VCaP (cell line): ENCODE results near the gene TMBIM1.

Experiments used
- H3K27ac ChIP-seq: fragments of 450-650 bp; 2 replicates; pipeline ENCODE4 v1.5.1; 2017
- TF ChIP-seq, protein P1 (sequence below): fragments of 450-650 bp; conservative IDR thresholded peaks from 2 replicates; pipeline ENCODE4 v1.5.1; 2017; ENCODE audit warnings: mild to moderate bottlenecking, moderate library complexity

The TMBIM1 gene

DNA sequence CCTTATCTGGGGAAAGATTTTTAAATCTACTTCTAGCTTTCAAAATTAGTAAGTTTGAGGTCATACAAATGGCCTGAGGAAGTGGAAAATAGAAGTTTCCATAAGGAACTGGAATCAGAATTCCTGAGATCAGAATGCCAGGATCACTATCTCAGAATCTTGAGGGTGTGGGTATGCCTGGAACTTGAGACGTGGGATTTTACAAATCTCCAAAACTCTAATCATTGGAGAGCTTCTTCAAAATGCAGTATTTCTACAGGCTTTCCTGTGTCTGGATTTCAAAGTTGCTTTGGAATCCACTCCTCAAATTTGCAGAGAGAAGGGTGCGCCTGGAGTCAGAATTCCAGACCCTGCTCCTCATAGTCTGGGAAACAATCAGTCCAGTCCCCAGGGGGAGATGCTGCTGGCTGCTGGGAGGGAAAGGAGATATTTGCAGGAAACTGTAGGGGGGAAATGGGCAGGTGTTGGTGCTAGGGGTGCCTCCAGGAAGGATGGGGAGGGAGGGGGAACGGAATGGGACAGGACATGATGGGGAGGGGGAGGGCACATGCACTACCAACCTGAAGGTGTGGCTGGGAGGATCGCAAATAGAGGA lies 33.4 kb upstream of the TMBIM1 start:
- no peak overlapping the region for H3K27ac ChIP-seq
- TF ChIP-seq, protein P1, sequence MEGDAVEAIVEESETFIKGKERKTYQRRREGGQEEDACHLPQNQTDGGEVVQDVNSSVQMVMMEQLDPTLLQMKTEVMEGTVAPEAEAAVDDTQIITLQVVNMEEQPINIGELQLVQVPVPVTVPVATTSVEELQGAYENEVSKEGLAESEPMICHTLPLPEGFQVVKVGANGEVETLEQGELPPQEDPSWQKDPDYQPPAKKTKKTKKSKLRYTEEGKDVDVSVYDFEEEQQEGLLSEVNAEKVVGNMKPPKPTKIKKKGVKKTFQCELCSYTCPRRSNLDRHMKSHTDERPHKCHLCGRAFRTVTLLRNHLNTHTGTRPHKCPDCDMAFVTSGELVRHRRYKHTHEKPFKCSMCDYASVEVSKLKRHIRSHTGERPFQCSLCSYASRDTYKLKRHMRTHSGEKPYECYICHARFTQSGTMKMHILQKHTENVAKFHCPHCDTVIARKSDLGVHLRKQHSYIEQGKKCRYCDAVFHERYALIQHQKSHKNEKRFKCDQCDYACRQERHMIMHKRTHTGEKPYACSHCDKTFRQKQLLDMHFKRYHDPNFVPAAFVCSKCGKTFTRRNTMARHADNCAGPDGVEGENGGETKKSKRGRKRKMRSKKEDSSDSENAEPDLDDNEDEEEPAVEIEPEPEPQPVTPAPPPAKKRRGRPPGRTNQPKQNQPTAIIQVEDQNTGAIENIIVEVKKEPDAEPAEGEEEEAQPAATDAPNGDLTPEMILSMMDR, result no peak

DNA sequence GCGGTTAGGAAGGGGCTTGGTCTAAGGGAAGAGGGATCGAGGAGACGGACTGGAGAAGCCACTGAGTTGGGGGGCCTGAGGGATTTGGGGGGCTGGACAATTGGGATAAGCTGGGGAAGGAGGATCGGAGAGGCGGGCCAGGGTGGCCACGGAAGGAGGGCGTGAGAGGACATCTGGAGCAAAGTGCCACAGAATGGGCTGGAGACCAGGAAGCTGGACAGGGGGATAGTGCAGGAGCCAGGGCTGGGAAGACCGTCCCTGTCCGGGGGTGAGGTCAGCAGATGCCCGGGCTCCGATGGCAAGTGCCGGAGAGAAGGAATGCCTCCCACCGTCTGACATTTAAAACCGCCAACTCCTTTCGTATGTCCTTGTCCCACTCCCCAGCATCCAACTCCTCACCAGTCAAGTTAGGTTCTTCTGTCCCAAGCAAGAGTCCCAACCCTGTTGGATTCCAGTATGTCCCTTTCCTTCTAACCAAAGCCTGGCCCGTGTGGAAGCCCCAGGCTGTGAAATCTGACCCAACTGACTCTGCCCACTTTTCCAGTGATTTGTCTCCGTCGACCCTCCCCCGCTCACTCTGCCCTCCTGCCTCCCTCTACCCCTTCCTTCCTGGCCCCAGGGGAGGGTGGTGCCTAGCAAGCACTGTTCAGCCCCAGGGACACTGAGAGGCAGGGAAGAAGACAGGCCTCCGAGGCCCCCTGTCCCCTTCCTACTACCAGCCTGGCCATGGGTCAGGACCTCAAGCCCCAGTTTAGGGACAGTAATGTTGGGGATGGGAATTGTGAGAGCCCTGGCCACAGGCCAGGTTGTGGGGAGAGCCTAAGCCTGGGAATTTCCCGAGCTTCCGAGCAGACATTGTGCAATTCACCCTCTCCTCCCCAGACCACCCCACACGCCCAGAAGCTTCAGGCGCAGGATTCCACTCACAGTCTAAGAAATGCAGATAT lies 31.5 kb upstream of the TMBIM1 start:
- H3K27ac ChIP-seq, result peak overlapping the region; percentile 84
- TF ChIP-seq, protein P1, result no peak

DNA sequence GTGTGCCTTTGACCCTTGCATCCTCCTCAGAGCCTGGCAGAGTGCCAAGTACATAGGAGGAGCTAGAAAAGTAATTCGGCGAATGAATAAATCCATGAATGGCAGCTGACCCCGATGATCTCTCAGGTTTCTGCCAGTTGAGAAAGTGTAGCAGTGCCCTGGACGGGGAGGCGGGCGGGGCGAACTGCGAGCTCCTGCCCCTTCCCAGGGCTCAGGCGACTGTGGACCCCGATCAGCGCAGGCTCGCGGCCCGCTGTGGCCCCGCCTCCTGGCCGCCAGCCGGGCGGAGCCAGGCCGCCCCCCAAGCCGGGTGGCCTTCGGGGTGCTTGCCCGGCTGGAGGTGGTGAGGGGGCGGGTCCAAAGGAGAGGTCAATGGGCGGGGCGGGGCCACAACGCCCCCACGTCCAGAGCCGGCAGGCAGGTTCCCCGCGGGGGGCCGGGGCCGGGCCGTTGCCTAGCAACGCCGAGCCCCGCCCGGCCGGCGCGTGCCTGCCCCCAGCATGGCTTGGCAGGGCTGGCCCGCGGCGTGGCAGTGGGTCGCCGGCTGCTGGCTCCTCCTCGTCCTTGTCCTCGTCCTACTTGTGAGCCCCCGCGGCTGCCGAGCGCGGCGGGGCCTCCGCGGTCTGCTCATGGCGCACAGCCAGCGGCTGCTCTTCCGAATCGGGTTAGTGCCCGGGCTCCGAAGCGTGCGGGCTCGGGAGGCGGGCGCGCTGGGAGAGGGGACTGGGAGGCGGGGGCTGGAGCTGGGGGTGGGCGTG lies 30.6 kb upstream of the TMBIM1 start:
- H3K27ac ChIP-seq, result peak overlapping the region; percentile 84

DNA sequence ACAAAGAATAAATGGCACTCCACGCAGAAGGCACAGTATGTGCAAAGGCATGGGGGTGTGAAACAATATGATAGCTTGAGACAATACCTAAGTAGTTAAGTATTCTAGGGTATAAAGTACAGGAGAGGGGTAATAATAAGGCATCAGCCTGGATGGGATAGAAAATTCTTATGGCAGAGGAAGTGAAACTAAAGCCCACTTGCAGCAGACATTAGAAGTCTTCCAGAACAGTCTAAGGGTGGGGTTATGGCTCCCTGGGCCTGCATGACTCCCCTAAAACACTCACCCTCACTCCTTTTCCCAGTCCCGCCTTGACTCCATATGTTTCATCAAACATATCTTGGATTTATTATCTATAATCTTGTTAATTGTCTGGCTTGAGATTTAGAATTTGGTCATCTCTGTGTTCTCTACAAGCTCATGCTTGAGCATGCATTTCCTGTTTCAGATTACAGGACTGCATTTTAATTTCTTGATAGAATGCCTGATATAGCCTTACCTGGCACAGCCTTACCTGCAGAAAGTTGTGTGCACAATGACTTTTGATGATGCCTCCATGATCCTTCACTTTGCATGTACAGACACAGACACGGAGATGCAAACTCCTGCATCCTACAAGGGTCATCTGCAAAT lies 28.5 kb upstream of the TMBIM1 start:
- peak overlapping the region; percentile 84 for H3K27ac ChIP-seq
- TF ChIP-seq, protein P1, result no peak

More for the DNA sequence above, 30.6 kb upstream of the TMBIM1 start:
- TF ChIP-seq, protein P1, result no peak

DNA sequence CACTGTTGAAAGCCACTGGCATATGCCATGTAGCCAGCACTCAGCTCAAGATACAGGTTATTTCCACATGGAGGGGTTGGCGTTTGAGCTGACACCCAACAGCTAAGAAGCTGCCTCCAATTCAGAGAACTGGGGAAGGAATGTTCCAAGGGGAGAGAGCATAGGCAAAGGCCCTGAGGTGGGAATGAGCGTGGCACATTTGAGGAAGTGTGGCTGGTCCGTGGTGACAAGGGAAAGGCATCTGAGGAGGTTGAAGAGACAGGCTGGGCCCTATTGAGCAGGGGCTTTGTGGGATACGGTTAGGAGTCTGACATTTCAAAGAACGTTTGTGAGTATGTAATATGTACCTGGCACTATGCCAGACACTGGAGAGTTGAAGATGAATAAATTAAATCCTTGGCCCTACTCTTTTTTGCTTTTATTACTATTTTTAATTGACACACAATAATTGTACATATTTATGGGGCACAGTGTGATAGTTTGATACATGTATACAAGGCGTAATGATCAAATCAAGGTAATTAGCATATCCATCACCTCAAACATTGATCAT lies 27.6 kb upstream of the TMBIM1 start:
- TF ChIP-seq, protein P1, result no peak
- H3K27ac ChIP-seq, result peak overlapping the region; percentile 84

DNA sequence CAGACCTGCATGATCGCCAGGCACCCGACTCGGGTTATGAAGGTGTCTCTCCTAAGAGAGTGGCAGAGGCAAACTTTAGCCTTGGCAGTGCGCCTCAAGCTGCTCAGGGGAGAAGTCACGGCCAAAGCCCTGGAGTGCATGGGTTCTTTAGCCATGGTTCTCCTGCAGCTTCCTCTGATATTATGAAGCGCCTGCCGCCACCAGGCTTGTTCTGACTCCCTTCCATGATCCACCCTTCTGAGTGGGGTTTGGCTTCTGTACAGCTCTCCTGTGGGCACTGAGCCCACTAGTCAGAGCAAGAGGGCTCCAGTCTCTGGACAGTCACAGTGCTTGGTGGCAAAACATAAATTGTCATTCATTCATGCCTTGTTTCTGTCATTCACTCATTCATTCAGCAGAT lies 25.9 kb upstream of the TMBIM1 start:
- TF ChIP-seq, protein P1, result no peak
- no peak overlapping the region for H3K27ac ChIP-seq
